GM19023 (cell line): Measurements from ENCODE around the gene OR6J1.
"Not testable (repeated sequence)": the region's sequence is repeated elsewhere in the genome, so short reads cannot be mapped to it uniquely, and the experiment has no call there.

Source experiments
- ATAC-seq: cut with Tn5 transposase; IDR thresholded peaks from one replicate; pipeline ENCODE4 v1.9.1; 2021; ENCODE audit warnings: mild to moderate bottlenecking, moderate library complexity; ENCODE audit not compliant: unreplicated experiment

Gene OR6J1

GRCh38 chr14:22644305-22644635 lies at the start of gene OR6J1:
TSS of gene OR6J1 (minus strand) at chr14:22644352. CDS start at chr14:22634811, 9,541 bp downstream.
- ATAC-seq = no peak

- ATAC-seq = no peak
Observed at GRCh38 chr14:22692194-22692593, 48.0 kb upstream of the OR6J1 start.

- ATAC-seq = no peak
Observed at GRCh38 chr14:22691171-22691570, 47.0 kb upstream of the OR6J1 start.

GRCh38 chr14:22689199-22689598 lies 45.0 kb upstream of the OR6J1 start:
- no peak for ATAC-seq

GRCh38 chr14:22687969-22688368 lies 43.8 kb upstream of the OR6J1 start:
- not testable (repeated sequence) for ATAC-seq

GRCh38 chr14:22686176-22686611 lies 42.0 kb upstream of the OR6J1 start:
- ATAC-seq = not testable (repeated sequence)

- ATAC-seq = no peak
Observed at GRCh38 chr14:22685467-22685866, 41.3 kb upstream of the OR6J1 start.

GRCh38 chr14:22683428-22683827 lies 39.3 kb upstream of the OR6J1 start:
- ATAC-seq = not testable (repeated sequence)

GRCh38 chr14:22678221-22678620 lies 34.1 kb upstream of the OR6J1 start:
- ATAC-seq = no peak

GRCh38 chr14:22677551-22677950 lies 33.4 kb upstream of the OR6J1 start:
- ATAC-seq = not testable (repeated sequence)

- ATAC-seq = no peak
Observed at GRCh38 chr14:22671622-22672021, 27.5 kb upstream of the OR6J1 start.

GRCh38 chr14:22668863-22669262 lies 24.7 kb upstream of the OR6J1 start:
- ATAC-seq = no peak

GRCh38 chr14:22668417-22668816 lies 24.3 kb upstream of the OR6J1 start:
- no peak for ATAC-seq

GRCh38 chr14:22667881-22668280 lies 23.7 kb upstream of the OR6J1 start:
- no peak for ATAC-seq

GRCh38 chr14:22666203-22666893 lies 22.2 kb upstream of the OR6J1 start:
- ATAC-seq = no peak

- no peak for ATAC-seq
Observed at GRCh38 chr14:22664261-22664660, 20.1 kb upstream of the OR6J1 start.

GRCh38 chr14:22660654-22661053 lies 16.5 kb upstream of the OR6J1 start:
- no peak for ATAC-seq

GRCh38 chr14:22658946-22659345 lies 14.8 kb upstream of the OR6J1 start:
- ATAC-seq = no peak

- no peak for ATAC-seq
Observed at GRCh38 chr14:22657861-22658260, 13.7 kb upstream of the OR6J1 start.

- no peak for ATAC-seq
Observed at GRCh38 chr14:22656945-22657731, 13.0 kb upstream of the OR6J1 start.

GRCh38 chr14:22656226-22656625 lies 12.1 kb upstream of the OR6J1 start:
- ATAC-seq = no peak

GRCh38 chr14:22653012-22653621 lies 9.0 kb upstream of the OR6J1 start:
- ATAC-seq = peak; percentile 66
